GM19025 (cell line): Measurements from ENCODE around the gene LRP1.

Experiments
- ATAC-seq: cut with Tn5 transposase; IDR thresholded peaks from one replicate; pipeline ENCODE4 v1.9.1; 2021; ENCODE audit warnings: mild to moderate bottlenecking, low read depth, moderate library complexity; ENCODE audit not compliant: unreplicated experiment

LRP1 gene

GRCh38 chr12:57230381-57231155, 102.3 kb downstream of the LRP1 start:
- ATAC-seq: no peak

- ATAC-seq: no peak
Measured at GRCh38 chr12:57231276-57232021, 103.2 kb downstream of the LRP1 start.

- no peak for ATAC-seq
Measured at GRCh38 chr12:57232156-57232756, 104.0 kb downstream of the LRP1 start.

GRCh38 chr12:57233357-57234232, 105.3 kb downstream of the LRP1 start:
- no peak for ATAC-seq

- no peak for ATAC-seq
Measured at GRCh38 chr12:57234233-57234570, 105.9 kb downstream of the LRP1 start.

DNA sequence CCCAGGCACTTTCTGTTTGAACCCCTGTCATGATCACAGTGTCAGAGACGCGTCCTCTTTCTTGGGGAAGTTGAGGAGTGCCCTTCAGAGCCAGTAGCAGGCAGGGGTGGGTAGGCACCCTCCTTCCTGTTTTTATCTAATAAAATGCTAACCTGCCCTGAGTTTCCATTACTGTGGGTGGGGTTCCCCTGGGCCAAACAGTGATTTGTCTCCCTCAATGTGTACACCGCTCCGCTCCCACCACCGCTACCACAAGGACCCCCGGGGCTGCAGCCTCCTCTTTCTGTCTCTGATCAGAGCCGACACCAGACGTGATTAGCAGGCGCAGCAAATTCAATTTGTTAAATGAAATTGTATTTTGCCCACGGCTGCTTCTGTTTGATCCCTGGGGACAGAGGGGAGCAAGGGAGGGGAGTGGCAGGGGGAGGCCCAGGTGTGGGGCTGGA, 106.3 kb downstream of the LRP1 start:
- no peak for ATAC-seq

DNA sequence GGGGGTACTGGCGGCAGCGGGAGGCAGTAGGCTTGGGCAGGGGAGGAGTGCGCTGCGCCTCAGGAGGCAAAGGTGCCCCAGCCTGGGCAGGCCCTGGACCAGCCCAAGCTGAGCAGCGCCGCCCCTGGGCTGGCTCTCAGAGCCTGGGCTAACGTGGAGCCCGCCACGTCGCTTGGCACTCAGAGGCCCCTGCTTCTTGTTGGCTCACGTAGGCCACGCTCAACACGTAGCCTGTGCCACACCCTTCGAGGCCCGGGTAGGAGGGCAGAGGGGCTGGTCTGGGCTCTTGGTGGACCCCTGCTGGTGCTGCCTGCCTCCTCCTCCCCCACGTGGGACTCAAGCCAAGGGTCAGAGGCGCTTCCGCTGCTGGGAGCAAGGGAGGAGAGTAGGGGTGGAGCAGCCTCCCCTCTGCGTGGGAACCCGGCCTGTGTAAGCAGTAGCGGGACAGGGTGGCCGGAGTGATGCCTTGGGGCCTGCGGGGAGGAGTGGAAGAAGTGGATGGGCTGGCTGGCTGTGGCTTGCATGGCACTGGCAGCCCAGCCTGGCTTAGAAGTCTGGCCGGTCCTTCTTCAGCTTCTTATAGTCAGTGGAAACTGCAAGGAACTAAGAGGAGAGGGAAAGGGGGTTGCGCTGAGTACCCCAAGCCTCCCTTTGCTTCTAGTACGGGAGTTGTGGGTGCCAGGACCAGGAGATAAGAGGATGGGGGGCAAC, 106.9 kb downstream of the LRP1 start:
- no peak for ATAC-seq

GRCh38 chr12:57235728-57236131, 107.4 kb downstream of the LRP1 start:
- no peak for ATAC-seq

DNA sequence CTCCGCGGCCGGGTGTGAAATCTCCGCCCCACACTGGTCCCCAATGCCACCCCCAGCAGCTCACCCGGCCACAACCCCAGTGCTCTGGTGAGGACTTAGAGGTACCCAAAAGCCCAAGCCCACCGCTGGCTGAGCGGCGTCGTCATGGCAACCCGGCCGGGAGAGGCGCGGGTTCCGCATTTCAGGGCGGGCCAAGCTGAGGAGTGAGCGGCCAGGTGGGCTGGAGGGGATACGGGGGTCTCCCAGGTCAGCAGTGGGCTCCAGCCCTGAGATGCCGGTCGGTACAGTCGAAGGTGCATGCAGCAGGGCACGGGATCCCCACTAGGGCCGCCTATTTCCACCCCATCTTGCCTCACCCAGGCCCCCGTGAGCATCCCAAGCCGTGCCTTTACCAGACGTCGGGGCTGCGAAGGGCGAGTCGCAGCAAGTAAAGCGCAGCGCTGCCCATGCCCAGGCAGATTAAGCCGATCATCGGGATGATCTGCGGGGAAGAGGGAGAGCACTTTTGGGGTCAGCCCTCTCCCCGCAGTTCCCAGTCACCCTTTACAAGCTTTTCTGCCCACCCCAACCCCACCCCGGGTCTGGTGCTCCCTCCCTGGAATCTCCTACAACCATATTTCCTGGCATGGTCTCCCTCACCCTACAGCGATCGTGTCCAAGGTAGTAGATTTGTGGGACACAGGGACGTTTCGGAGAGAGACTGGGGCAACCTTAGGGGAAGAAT, 108.1 kb downstream of the LRP1 start:
- no peak for ATAC-seq

GRCh38 chr12:57236925-57237595, 108.8 kb downstream of the LRP1 start:
- ATAC-seq: no peak

DNA sequence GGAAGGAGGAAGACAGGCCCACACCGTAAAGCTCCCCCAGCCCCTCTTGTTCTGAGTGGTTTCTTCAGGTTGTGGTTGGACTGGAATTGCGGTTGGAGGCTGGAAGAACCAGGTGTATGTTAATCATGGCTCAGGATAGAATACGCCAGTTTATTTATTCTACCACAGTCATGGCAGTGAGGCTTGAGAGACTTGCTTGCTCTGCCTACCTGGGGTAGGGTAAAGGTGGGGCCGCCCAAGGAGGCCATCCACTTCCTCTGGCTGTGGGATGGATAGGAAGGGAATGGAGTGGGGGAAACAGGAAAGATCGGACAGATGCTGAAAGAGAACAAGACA, 109.3 kb downstream of the LRP1 start:
- ATAC-seq: no peak

DNA sequence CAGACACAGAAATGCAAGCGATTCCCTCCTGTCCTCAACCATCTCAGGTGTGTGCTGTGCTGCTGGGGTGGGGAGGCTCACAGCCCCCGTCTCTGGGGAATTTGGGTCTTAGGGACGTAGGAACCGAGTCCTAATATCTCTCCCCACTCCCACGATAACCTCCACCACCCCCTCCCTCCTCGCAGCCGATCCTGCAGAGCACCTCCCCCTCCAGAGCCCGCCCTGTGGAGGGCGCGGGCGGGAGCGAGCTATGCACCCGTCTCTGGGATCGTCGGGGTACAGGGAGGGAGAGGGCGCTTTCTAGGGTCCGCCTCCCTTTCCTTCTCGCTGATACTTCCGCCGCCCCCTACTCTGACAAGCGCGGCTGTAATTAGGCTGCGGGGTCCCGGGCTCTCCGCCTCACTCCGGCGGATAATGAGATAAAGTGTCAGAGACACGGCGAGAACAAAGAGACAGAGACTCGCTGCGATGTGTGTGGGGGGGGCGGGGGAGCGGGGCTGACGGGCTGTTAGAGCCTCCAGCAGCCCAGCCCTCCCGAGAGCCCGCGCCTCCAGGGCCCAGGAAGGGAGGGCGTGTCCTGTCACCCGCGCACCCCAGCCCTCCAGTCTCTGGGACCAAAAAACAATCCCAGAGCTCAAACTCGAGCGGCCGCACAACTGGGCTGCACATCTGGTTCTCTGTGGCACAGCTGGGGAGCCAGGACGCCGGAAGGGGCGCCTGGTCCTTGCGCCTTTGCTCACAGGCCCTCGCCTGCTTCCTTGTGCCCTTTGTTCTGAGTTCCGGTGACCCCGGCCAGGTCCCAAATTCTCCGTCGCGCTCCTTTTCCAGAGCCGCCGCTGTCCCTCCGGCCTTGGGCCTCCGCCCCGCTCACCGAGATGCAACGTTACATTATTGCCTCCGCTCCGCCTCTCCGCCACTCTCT, 109.9 kb downstream of the LRP1 start:
- no peak for ATAC-seq

DNA sequence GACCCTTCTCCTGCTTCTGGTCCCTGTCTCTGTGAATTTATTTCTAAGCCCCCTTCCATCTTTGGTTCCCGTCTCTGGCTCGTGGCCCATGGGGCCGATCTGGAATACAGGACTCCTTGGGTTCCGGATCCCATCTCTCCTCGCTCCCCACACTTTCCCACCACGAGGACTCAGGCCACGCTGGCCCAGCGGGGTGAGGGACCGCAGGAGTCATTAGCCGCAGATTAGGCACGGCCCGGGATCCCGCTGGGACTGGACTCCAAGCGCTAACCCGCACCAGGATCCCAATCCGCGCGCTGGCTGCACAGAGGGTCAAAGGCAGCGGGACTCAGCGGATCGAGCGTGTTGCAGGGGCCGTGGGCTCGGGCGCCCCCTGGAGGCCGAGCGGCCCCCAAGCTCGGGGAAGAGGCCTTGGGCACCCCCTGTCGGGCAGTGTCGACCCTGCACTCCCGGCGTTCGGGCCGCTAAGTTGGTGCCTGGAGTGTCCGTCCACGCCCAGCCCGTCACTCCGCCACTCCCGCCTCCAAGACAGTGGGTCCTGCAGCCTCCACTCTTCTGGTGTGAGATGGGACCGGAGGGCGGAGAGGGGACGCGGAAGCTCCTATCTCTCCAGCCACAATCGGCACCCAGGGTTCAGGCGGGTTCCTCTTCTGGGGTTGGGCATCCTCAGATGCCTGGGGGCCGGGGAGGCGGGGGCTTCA, 110.7 kb downstream of the LRP1 start:
- ATAC-seq: peak; percentile 61

GRCh38 chr12:57239587-57240065, 111.3 kb downstream of the LRP1 start:
- ATAC-seq: no peak

GRCh38 chr12:57240066-57240921, 112.0 kb downstream of the LRP1 start:
- no peak for ATAC-seq

DNA sequence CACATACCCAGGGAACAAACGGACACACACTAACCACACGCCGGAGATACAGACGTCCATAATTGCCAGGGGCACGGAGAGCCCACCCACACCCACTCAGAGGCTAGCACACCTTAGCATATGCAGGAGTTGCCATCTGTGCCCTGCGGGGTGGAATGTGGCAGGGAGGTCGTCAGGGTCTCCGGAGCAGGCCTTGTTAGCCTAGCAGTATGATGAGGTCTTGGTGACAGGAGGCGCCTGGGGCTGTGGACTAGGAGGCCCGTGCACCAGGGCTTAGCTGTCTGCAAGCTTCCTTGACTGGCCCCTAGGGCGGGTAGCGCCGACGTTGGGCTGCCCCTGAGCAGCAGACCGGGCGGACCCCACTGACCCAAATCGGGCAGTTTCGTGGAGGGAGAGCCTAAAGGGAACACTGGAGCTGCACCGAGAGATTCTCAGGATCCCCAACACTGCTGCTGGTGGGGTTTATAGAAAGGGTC, 112.7 kb downstream of the LRP1 start:
- ATAC-seq: no peak
